ENCODE data around the gene RPS6KC1.
"Not testable (repeated sequence)": the region's sequence is repeated elsewhere in the genome, so short reads cannot be mapped to it uniquely, and the experiment has no call there.

RPS6KC1 gene

GRCh38 chr1:213051127-213051880 lies at the start of gene RPS6KC1:
Gene RPS6KC1, plus strand, starts transcription at chr1:213051241. Its CDS starts 164 bp downstream, at chr1:213051405.
- DNase-seq (ENCODE audit: low read depth in 2 of 2), result peak; percentile 73 to 78

- DNase-seq (ENCODE audit: low read depth in 2 of 2), result no peak
Measured at GRCh38 chr1:213003256-213003655, 47.8 kb upstream of the RPS6KC1 start.

- no peak for DNase-seq (ENCODE audit: low read depth in 2 of 2)
Measured at GRCh38 chr1:213008564-213008963, 42.5 kb upstream of the RPS6KC1 start.

GRCh38 chr1:213014642-213015041 lies 36.4 kb upstream of the RPS6KC1 start:
- no peak for DNase-seq (ENCODE audit: low read depth in 2 of 2)

GRCh38 chr1:213015099-213016050 lies 35.7 kb upstream of the RPS6KC1 start, which contains the start of gene ANGEL2:
Gene ANGEL2, minus strand, starts transcription at chr1:213015867. Its CDS starts 196 bp downstream, at chr1:213015671.
- DNase-seq (ENCODE audit: low read depth in 2 of 2), result peak; percentile 88 to 93

- no peak for DNase-seq (ENCODE audit: low read depth in 2 of 2)
Measured at GRCh38 chr1:213017447-213018273, 33.4 kb upstream of the RPS6KC1 start.

- no peak for DNase-seq (ENCODE audit: low read depth in 2 of 2)
Measured at GRCh38 chr1:213019450-213019849, 31.6 kb upstream of the RPS6KC1 start.

GRCh38 chr1:213020016-213020415 lies 31.0 kb upstream of the RPS6KC1 start:
- DNase-seq (ENCODE audit: low read depth in 2 of 2), result no peak

- not testable (repeated sequence) for DNase-seq (ENCODE audit: low read depth in 2 of 2)
Measured at GRCh38 chr1:213027024-213027423, 24.0 kb upstream of the RPS6KC1 start.

GRCh38 chr1:213032651-213033050 lies 18.4 kb upstream of the RPS6KC1 start:
- DNase-seq (ENCODE audit: low read depth in 2 of 2), result no peak

- no peak for DNase-seq (ENCODE audit: low read depth in 2 of 2)
Measured at GRCh38 chr1:213034713-213035112, 16.3 kb upstream of the RPS6KC1 start.

- DNase-seq (ENCODE audit: low read depth in 2 of 2), result no peak
Measured at GRCh38 chr1:213035573-213035972, 15.5 kb upstream of the RPS6KC1 start.

GRCh38 chr1:213041443-213041842 lies 9.6 kb upstream of the RPS6KC1 start:
- no peak for DNase-seq (ENCODE audit: low read depth in 2 of 2)

GRCh38 chr1:213045321-213046226 lies 5.5 kb upstream of the RPS6KC1 start:
- DNase-seq (ENCODE audit: low read depth in 2 of 2), result not testable (repeated sequence)

GRCh38 chr1:213049232-213049631 lies 1.8 kb upstream of the RPS6KC1 start:
- DNase-seq (ENCODE audit: low read depth in 2 of 2), result no peak

GRCh38 chr1:213050745-213051126 lies 305 bp upstream of the RPS6KC1 start:
- DNase-seq (ENCODE audit: low read depth in 2 of 2), result no peak

- no peak for DNase-seq (ENCODE audit: low read depth in 2 of 2)
Measured at GRCh38 chr1:213051881-213052202, 801 bp downstream of the RPS6KC1 start.

- no peak for DNase-seq (ENCODE audit: low read depth in 2 of 2)
Measured at GRCh38 chr1:213053455-213053854, 2.4 kb downstream of the RPS6KC1 start.

- DNase-seq (ENCODE audit: low read depth in 2 of 2), result no peak
Measured at GRCh38 chr1:213054142-213054541, 3.1 kb downstream of the RPS6KC1 start.

GRCh38 chr1:213054733-213055591 lies 3.9 kb downstream of the RPS6KC1 start:
- DNase-seq (ENCODE audit: low read depth in 2 of 2), result no peak

Measured in stimulated activated CD4-positive, alpha-beta T cell treated with anti-CD3 and anti-CD28 coated beads, Interleukin-1b, Interleukin-23, amount 100 ng/mL, for 4 hours (primary cell).